OCI-LY1 (cell line): ENCODE results near the gene XYLB.

Experiments
- EZH2 ChIP-seq: fragments of 200-600 bp; sonication (generic), shearing (Covaris generic); IDR thresholded peaks from 2 replicates; pipeline ENCODE4 v1.8.0; 2017; ENCODE audit warnings: borderline replicate concordance, mixed run types, mild to moderate bottlenecking, antibody characterized with exemption, low read length, moderate library complexity, mixed read lengths
- TF ChIP-seq, protein P1 (sequence below): fragments of 200-600 bp; sonication (generic), shearing (Covaris generic); IDR thresholded peaks from 2 replicates; pipeline ENCODE4 v1.5.1; 2017; ENCODE audit warnings: mild to moderate bottlenecking, antibody characterized with exemption, low read length, moderate library complexity, mixed read lengths

GRCh38 chr3:38315488-38316230 lies 30.9 kb upstream of the XYLB start:
- TF ChIP-seq, protein P1, sequence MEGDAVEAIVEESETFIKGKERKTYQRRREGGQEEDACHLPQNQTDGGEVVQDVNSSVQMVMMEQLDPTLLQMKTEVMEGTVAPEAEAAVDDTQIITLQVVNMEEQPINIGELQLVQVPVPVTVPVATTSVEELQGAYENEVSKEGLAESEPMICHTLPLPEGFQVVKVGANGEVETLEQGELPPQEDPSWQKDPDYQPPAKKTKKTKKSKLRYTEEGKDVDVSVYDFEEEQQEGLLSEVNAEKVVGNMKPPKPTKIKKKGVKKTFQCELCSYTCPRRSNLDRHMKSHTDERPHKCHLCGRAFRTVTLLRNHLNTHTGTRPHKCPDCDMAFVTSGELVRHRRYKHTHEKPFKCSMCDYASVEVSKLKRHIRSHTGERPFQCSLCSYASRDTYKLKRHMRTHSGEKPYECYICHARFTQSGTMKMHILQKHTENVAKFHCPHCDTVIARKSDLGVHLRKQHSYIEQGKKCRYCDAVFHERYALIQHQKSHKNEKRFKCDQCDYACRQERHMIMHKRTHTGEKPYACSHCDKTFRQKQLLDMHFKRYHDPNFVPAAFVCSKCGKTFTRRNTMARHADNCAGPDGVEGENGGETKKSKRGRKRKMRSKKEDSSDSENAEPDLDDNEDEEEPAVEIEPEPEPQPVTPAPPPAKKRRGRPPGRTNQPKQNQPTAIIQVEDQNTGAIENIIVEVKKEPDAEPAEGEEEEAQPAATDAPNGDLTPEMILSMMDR, result no peak
- TF ChIP-seq EZH2, result no peak
